Prostate gland (tissue), 2 donors: Measurements from ENCODE around the gene NUPR2.

ENCODE experiments used
- CTCF ChIP-seq, 4 experiments: fragments of 200-600 bp in 2 of 4; fragments of 450-650 bp in 2 of 4; sonication (generic) in 2 of 4; IDR thresholded peaks; 1 replicate in 3 of 4; 2 replicates in 1 of 4; pipeline ENCODE4 v1.5.1; 2016 to 2019; ENCODE audit warnings: antibody characterized with exemption in 4 of 4, mild to moderate bottlenecking in 2 of 4, moderate library complexity in 2 of 4
- POLR2A ChIP-seq: fragments of 450-650 bp; IDR thresholded peaks from one replicate; pipeline ENCODE4 v1.6.1; 2016; ENCODE audit warnings: antibody characterized with exemption, mild to moderate bottlenecking
- POLR2AphosphoS5 ChIP-seq: sonication (generic); formaldehyde crosslinking; IDR thresholded peaks from one replicate; pipeline ENCODE4 v1.6.1; 2017; ENCODE audit warnings: antibody characterized with exemption

GRCh38 chr7:56081626-56082340 is 34.4 kb downstream of the NUPR2 start:
- TF ChIP-seq CTCF (IDR thresholded peaks at IDR 0.05) (no peak), POLR2A (no peak), POLR2AphosphoS5 (no peak)
